ENCODE data around the gene DCDC2B. TPM values are rescaled to one million over a fixed set of nuclear protein-coding genes. Genes with fewer than 3 reads are reported as not detected.
A peak's percentile ranks its signal among the peaks of the same experiment; 100 is the strongest.

DCDC2B gene
- polyA plus RNA-seq, 2 of the 4 experiments (the other 2 are of a cell fraction): not detected

DNA sequence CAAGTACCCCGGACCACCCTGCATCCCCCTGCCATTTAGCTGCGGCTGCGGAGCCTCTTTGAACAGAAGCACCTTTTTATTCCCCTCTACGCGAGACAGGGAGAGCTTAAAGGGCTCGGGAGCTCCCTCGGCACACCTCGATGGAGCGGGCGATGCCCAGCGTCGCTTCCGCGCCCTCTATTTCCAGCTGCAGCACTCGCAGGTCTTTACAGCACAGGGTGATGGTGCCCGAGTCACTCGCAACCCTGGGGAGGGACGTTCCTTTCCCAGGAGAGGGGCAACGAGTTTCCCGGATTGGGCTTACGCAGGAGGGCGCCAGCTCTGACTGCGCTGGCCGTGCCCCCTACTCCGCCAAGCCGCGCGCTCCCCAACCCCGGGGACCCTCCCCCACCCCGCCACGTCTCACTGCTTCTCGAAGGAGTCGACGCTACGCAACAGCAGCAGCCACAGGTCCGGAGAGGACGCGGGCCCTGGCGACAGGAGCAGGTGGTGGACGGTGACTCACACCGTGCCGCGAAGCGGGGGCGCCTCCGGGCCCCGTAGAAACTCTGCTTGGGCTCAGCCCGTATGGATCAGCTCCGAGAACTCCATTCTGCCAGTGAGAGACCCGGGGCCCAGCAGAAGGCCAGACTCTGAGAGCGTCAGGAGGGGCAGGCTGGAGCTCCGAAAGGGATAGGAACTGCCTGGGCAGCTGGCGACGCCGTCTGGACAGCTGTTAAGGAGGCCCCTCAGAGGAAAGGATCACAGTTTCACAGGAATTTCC, 32.3 kb downstream of the DCDC2B start (continued):
- TF ChIP-seq RAD21 (conservative IDR thresholded peaks at IDR 0.05 in 1 of 2, IDR thresholded peaks at IDR 0.05 in 1 of 2): no peak
- TF ChIP-seq KDM5A (IDR thresholded peaks at IDR 0.05): no peak
- TF ChIP-seq, protein P1, sequence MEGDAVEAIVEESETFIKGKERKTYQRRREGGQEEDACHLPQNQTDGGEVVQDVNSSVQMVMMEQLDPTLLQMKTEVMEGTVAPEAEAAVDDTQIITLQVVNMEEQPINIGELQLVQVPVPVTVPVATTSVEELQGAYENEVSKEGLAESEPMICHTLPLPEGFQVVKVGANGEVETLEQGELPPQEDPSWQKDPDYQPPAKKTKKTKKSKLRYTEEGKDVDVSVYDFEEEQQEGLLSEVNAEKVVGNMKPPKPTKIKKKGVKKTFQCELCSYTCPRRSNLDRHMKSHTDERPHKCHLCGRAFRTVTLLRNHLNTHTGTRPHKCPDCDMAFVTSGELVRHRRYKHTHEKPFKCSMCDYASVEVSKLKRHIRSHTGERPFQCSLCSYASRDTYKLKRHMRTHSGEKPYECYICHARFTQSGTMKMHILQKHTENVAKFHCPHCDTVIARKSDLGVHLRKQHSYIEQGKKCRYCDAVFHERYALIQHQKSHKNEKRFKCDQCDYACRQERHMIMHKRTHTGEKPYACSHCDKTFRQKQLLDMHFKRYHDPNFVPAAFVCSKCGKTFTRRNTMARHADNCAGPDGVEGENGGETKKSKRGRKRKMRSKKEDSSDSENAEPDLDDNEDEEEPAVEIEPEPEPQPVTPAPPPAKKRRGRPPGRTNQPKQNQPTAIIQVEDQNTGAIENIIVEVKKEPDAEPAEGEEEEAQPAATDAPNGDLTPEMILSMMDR (IDR thresholded peaks at IDR 0.05): no peak
- TF ChIP-seq ZC3H11A (IDR thresholded peaks at IDR 0.05): no peak
- TF ChIP-seq, protein P2, sequence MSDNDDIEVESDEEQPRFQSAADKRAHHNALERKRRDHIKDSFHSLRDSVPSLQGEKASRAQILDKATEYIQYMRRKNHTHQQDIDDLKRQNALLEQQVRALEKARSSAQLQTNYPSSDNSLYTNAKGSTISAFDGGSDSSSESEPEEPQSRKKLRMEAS (IDR thresholded peaks at IDR 0.05): peak; percentile 80
- TF ChIP-seq MAZ (IDR thresholded peaks at IDR 0.05; ENCODE audit: borderline replicate concordance, low read depth, low read length): no peak
- TF ChIP-seq CHD4 (IDR thresholded peaks at IDR 0.05; ENCODE audit: borderline replicate concordance): no peak
- TF ChIP-seq, protein P3, sequence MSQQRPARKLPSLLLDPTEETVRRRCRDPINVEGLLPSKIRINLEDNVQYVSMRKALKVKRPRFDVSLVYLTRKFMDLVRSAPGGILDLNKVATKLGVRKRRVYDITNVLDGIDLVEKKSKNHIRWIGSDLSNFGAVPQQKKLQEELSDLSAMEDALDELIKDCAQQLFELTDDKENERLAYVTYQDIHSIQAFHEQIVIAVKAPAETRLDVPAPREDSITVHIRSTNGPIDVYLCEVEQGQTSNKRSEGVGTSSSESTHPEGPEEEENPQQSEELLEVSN (IDR thresholded peaks at IDR 0.05; ENCODE audit: borderline replicate concordance, low read depth): peak; percentile 84
- no peak for TF ChIP-seq GATA3 (IDR thresholded peaks at IDR 0.05; ENCODE audit: borderline replicate concordance)
- no peak for TF ChIP-seq HEYL (CRISPR knock-in tag; IDR thresholded peaks at IDR 0.05)
- TF ChIP-seq PHF8 (IDR thresholded peaks at IDR 0.05; ENCODE audit: borderline replicate concordance, low read depth): no peak
- TF ChIP-seq CEBPB (IDR thresholded peaks at IDR 0.05): no peak

DNA sequence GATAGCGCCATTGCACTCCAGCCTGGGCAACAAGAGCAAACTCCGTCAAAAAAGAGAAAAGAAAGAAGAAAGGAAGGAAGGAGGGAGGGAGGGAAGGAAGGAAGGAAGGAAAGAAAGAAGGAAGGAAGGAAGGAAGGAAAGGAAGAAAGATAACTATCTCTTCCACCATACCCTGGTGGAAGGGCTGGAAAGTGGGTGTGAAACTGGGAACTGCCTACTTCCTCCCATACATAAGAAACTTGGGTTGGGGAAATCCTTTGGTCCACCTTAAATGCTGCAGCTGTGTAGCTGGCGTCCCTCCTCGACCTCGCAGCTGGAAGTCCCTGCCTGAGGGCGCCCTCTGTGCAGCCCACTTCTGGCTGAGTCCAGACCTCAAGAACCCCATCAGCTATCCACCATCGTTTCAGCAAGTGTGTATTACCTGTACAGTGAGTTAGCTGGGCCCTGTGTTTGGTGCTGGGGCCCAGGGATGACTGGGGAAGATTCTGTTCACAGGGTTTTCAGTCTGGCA, 33.5 kb downstream of the DCDC2B start:
- FAIRE-seq (no peak), DNase-seq (ENCODE audit: low read depth in 1 of 2, low spot score in 1 of 2) (peak in 1 of 2 experiments; percentile 32), ATAC-seq (no peak)
- no peak overlapping the region for H3K4me3 ChIP-seq
- TF ChIP-seq CBX2 (IDR thresholded peaks at IDR 0.05; ENCODE audit: borderline replicate concordance, low read depth) (no peak), NFE2L2 (conservative IDR thresholded peaks at IDR 0.05; ENCODE audit: low read length) (no peak), SMC3 (IDR thresholded peaks at IDR 0.05) (no peak), HOXA7 (CRISPR knock-in tag; IDR thresholded peaks at IDR 0.05) (no peak)
- TF ChIP-seq, protein P1 (IDR thresholded peaks at IDR 0.05): no peak
- H3K4me1 ChIP-seq: peaks cover 23% of the 10 kb centered on the region
- CTCF ChIA-PET: interaction anchor here (0.6 to 4.8 kb wide), 4 partner anchors 11 to 75 kb away, joined by 3 to 27 read pairs (median 4); no protein-coding TSS in a partner anchor
- peak overlapping the region; percentile 81; the same call in 2 of the 3 replicates for H3K4me2 ChIP-seq
- H3K27ac ChIP-seq: peak overlapping the region; percentile 21 to 94; a peak in 3 of 6 replicates
- POLR2A ChIA-PET: interaction anchor here (3.4 kb wide), 1 partner anchor 94 kb away, joined by 16 read pairs; the partner anchor contains the start of gene MARCKSL1
- 30% methylated on average over 7 of the region's 7 CpGs for WGBS (ENCODE audit: missing lambda C conversion rate)
- H3K9me3 ChIP-seq: no peaks in the 10 kb centered on the region

DNA sequence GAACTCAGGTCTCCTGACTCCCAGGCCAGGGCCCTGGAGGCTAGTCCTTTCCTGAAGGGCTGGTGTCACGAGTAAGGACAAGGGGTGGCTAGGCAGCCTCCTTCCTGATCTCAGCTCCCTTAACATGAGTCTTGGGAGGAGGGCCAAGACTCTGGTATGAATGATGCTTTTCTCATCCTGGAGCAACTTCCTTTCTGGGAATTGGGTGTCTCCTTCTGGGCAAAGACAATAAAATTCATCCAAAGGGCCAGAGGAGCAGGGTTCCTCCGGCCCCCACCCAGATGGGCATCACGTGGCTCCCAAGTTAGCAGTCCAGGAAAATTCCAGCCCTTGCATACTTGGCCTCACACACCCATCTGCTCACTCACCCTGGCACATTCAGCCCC, 38.0 kb downstream of the DCDC2B start, which contains the start of gene FAM167B:
FAM167B (plus strand) TSS at position 335 of the 386 bp plus-strand sequence. CDS start 200 bp downstream, outside the sequence.
- FAIRE-seq (no peak), DNase-seq (ENCODE audit: low read depth in 1 of 2, low spot score in 1 of 2) (no peak), ATAC-seq (no peak)
- Histone ChIP-seq H3K4me1 (peaks cover 15% of the 10 kb centered on the region), H3K4me3 (no peak within 1 kb of the TSS), H3K9me3 (no peaks in the 10 kb centered on the region), H3K4me2 (no peak within 1 kb of the TSS), H3K27ac (peak within 1 kb of the TSS in 1 of 2 experiments; percentile 30; a peak in 2 of 6 replicates)
- TF ChIP-seq NR3C1 (IDR thresholded peaks at IDR 0.05) (no peak), TFCP2L1 (CRISPR knock-in tag; IDR thresholded peaks at IDR 0.05) (no peak), POLR2A (IDR thresholded peaks at IDR 0.05; ENCODE audit: low read length) (no peak), RAD21 (conservative IDR thresholded peaks at IDR 0.05 in 1 of 2, IDR thresholded peaks at IDR 0.05 in 1 of 2) (no peak), FOSL2 (IDR thresholded peaks at IDR 0.05) (no peak), FOSL2 (CRISPR knock-in tag; IDR thresholded peaks at IDR 0.05) (no peak), MAFK (IDR thresholded peaks at IDR 0.05; ENCODE audit: partially characterized antibody) (no peak), KDM1A (IDR thresholded peaks at IDR 0.05; ENCODE audit: low read depth) (no peak)
- TF ChIP-seq, protein P4, sequence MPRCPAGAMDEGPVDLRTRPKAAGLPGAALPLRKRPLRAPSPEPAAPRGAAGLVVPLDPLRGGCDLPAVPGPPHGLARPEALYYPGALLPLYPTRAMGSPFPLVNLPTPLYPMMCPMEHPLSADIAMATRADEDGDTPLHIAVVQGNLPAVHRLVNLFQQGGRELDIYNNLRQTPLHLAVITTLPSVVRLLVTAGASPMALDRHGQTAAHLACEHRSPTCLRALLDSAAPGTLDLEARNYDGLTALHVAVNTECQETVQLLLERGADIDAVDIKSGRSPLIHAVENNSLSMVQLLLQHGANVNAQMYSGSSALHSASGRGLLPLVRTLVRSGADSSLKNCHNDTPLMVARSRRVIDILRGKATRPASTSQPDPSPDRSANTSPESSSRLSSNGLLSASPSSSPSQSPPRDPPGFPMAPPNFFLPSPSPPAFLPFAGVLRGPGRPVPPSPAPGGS (IDR thresholded peaks at IDR 0.05): no peak
- ChIA-PET POLR2A (no interaction called here), CTCF (interaction anchor here (1.1 to 7.7 kb wide), 9 partner anchors 9 to 70 kb away, joined by 3 to 96 read pairs (median 7); no protein-coding TSS in a partner anchor)
- 59% methylated on average over 3 of the region's 3 CpGs for WGBS (ENCODE audit: missing lambda C conversion rate)
